Measurements from ENCODE around the gene MCF2L. TPM values are rescaled to one million over a fixed set of nuclear protein-coding genes. Genes with fewer than 3 reads are reported as not detected.

MCF2L gene
- polyA plus RNA-seq, 2 donors, result 10.9 to 19.4 TPM

- Histone ChIP-seq H3K36me3 (ENCODE audit: control insufficient read depth in 2 of 2, insufficient read depth in 2 of 2, low read length in 1 of 2) (no peaks in the 10 kb centered on the region), H3K27ac (ENCODE audit: low read depth in 2 of 2, low read length in 1 of 2) (no peak overlapping the region), H3K9me3 (ENCODE audit: control insufficient read depth in 2 of 2, insufficient read depth in 1 of 2, low read depth in 1 of 2, low read length in 1 of 2) (peaks cover 0 to 5% of the 10 kb centered on the region in 2 donors), H3K4me1 (ENCODE audit: control insufficient read depth in 2 of 2, insufficient read depth in 2 of 2, low read length in 1 of 2) (peaks cover 0 to 28% of the 10 kb centered on the region in 2 donors), H3K27me3 (ENCODE audit: control insufficient read depth in 1 of 2, insufficient read depth in 2 of 2, low read length in 2 of 2) (no peaks in the 10 kb centered on the region), H3K4me3 (ENCODE audit: low read depth in 1 of 2, low read length in 2 of 2) (no peak overlapping the region)
- WGBS, 2 donors, result 60 to 67% methylated on average over 46 of the region's 46 CpGs
Measured at GRCh38 chr13:112994084-112994780, 25.2 kb downstream of the MCF2L start.

GRCh38 chr13:112994781-112995355, 25.9 kb downstream of the MCF2L start:
- no peak overlapping the region for H3K27ac ChIP-seq (ENCODE audit: low read depth in 2 of 2, low read length in 1 of 2)
- no peaks in the 10 kb centered on the region for H3K36me3 ChIP-seq (ENCODE audit: control insufficient read depth in 2 of 2, insufficient read depth in 2 of 2, low read length in 1 of 2)
- no peaks in the 10 kb centered on the region for H3K27me3 ChIP-seq (ENCODE audit: control insufficient read depth in 1 of 2, insufficient read depth in 2 of 2, low read length in 2 of 2)
- no peak overlapping the region for H3K4me3 ChIP-seq (ENCODE audit: low read depth in 1 of 2, low read length in 2 of 2)
- H3K9me3 ChIP-seq (ENCODE audit: control insufficient read depth in 2 of 2, insufficient read depth in 1 of 2, low read depth in 1 of 2, low read length in 1 of 2), result peaks cover 0 to 2% of the 10 kb centered on the region in 2 donors
- H3K4me1 ChIP-seq (ENCODE audit: control insufficient read depth in 2 of 2, insufficient read depth in 2 of 2, low read length in 1 of 2), result peaks cover 0 to 28% of the 10 kb centered on the region in 2 donors
- WGBS, 2 donors, result 87 to 90% methylated on average over 34 of the region's 34 CpGs

GRCh38 chr13:112995395-112996191, 26.6 kb downstream of the MCF2L start:
- Histone ChIP-seq H3K9me3 (ENCODE audit: control insufficient read depth in 2 of 2, insufficient read depth in 1 of 2, low read depth in 1 of 2, low read length in 1 of 2) (no peaks in the 10 kb centered on the region), H3K36me3 (ENCODE audit: control insufficient read depth in 2 of 2, insufficient read depth in 2 of 2, low read length in 1 of 2) (no peaks in the 10 kb centered on the region), H3K27me3 (ENCODE audit: control insufficient read depth in 1 of 2, insufficient read depth in 2 of 2, low read length in 2 of 2) (no peaks in the 10 kb centered on the region), H3K27ac (ENCODE audit: low read depth in 2 of 2, low read length in 1 of 2) (no peak overlapping the region), H3K4me1 (ENCODE audit: control insufficient read depth in 2 of 2, insufficient read depth in 2 of 2, low read length in 1 of 2) (peaks cover 0 to 27% of the 10 kb centered on the region in 2 donors), H3K4me3 (ENCODE audit: low read depth in 1 of 2, low read length in 2 of 2) (no peak overlapping the region)
- 71 to 75% methylated on average over 25 to 27 of the region's 27 CpGs for WGBS, 2 donors

- no peak overlapping the region for H3K4me3 ChIP-seq (ENCODE audit: low read depth in 1 of 2, low read length in 2 of 2)
- no peaks in the 10 kb centered on the region for H3K36me3 ChIP-seq (ENCODE audit: control insufficient read depth in 2 of 2, insufficient read depth in 2 of 2, low read length in 1 of 2)
- peaks cover 0 to 28% of the 10 kb centered on the region in 2 donors for H3K4me1 ChIP-seq (ENCODE audit: control insufficient read depth in 2 of 2, insufficient read depth in 2 of 2, low read length in 1 of 2)
- no peaks in the 10 kb centered on the region for H3K9me3 ChIP-seq (ENCODE audit: control insufficient read depth in 2 of 2, insufficient read depth in 1 of 2, low read depth in 1 of 2, low read length in 1 of 2)
- H3K27me3 ChIP-seq (ENCODE audit: control insufficient read depth in 1 of 2, insufficient read depth in 2 of 2, low read length in 2 of 2), result no peaks in the 10 kb centered on the region
- no peak overlapping the region for H3K27ac ChIP-seq (ENCODE audit: low read depth in 2 of 2, low read length in 1 of 2)
- 56 to 62% methylated on average over 19 of the region's 19 CpGs for WGBS, 2 donors
Measured at GRCh38 chr13:112996671-112997091, 27.7 kb downstream of the MCF2L start.

- H3K27ac ChIP-seq (ENCODE audit: low read depth in 2 of 2, low read length in 1 of 2), result no peak overlapping the region
- 68 to 74% methylated on average over 30 of the region's 30 CpGs for WGBS, 2 donors
- no peaks in the 10 kb centered on the region for H3K36me3 ChIP-seq (ENCODE audit: control insufficient read depth in 2 of 2, insufficient read depth in 2 of 2, low read length in 1 of 2)
- no peaks in the 10 kb centered on the region for H3K9me3 ChIP-seq (ENCODE audit: control insufficient read depth in 2 of 2, insufficient read depth in 1 of 2, low read depth in 1 of 2, low read length in 1 of 2)
- H3K27me3 ChIP-seq (ENCODE audit: control insufficient read depth in 1 of 2, insufficient read depth in 2 of 2, low read length in 2 of 2), result no peaks in the 10 kb centered on the region
- no peak overlapping the region for H3K4me3 ChIP-seq (ENCODE audit: low read depth in 1 of 2, low read length in 2 of 2)
- peaks cover 2 to 35% of the 10 kb centered on the region in 2 donors for H3K4me1 ChIP-seq (ENCODE audit: control insufficient read depth in 2 of 2, insufficient read depth in 2 of 2, low read length in 1 of 2)
Measured at GRCh38 chr13:112997188-112998130, 28.4 kb downstream of the MCF2L start.

GRCh38 chr13:112998521-112999280, 29.7 kb downstream of the MCF2L start:
- WGBS, 2 donors, result 77 to 81% methylated on average over 23 of the region's 23 CpGs
- peaks cover 2 to 35% of the 10 kb centered on the region in 2 donors for H3K4me1 ChIP-seq (ENCODE audit: control insufficient read depth in 2 of 2, insufficient read depth in 2 of 2, low read length in 1 of 2)
- no peaks in the 10 kb centered on the region for H3K27me3 ChIP-seq (ENCODE audit: control insufficient read depth in 1 of 2, insufficient read depth in 2 of 2, low read length in 2 of 2)
- H3K36me3 ChIP-seq (ENCODE audit: control insufficient read depth in 2 of 2, insufficient read depth in 2 of 2, low read length in 1 of 2), result no peaks in the 10 kb centered on the region
- no peaks in the 10 kb centered on the region for H3K9me3 ChIP-seq (ENCODE audit: control insufficient read depth in 2 of 2, insufficient read depth in 1 of 2, low read depth in 1 of 2, low read length in 1 of 2)
- H3K27ac ChIP-seq (ENCODE audit: low read depth in 2 of 2, low read length in 1 of 2), result no peak overlapping the region
- no peak overlapping the region for H3K4me3 ChIP-seq (ENCODE audit: low read depth in 1 of 2, low read length in 2 of 2)

- WGBS, 2 donors, result 92 to 93% methylated on average over 32 of the region's 32 CpGs
- peaks cover 0 to under 1% of the 10 kb centered on the region in 2 donors for H3K36me3 ChIP-seq (ENCODE audit: control insufficient read depth in 2 of 2, insufficient read depth in 2 of 2, low read length in 1 of 2)
- H3K4me3 ChIP-seq (ENCODE audit: low read depth in 1 of 2, low read length in 2 of 2), result no peak overlapping the region
- H3K9me3 ChIP-seq (ENCODE audit: control insufficient read depth in 2 of 2, insufficient read depth in 1 of 2, low read depth in 1 of 2, low read length in 1 of 2), result no peaks in the 10 kb centered on the region
- no peak overlapping the region for H3K27ac ChIP-seq (ENCODE audit: low read depth in 2 of 2, low read length in 1 of 2)
- peaks cover 2 to 29% of the 10 kb centered on the region in 2 donors for H3K4me1 ChIP-seq (ENCODE audit: control insufficient read depth in 2 of 2, insufficient read depth in 2 of 2, low read length in 1 of 2)
- H3K27me3 ChIP-seq (ENCODE audit: control insufficient read depth in 1 of 2, insufficient read depth in 2 of 2, low read length in 2 of 2), result no peaks in the 10 kb centered on the region
Measured at GRCh38 chr13:112999414-113000177, 30.6 kb downstream of the MCF2L start.

GRCh38 chr13:113000575-113000974, 31.6 kb downstream of the MCF2L start:
- Histone ChIP-seq H3K4me1 (ENCODE audit: control insufficient read depth in 2 of 2, insufficient read depth in 2 of 2, low read length in 1 of 2) (peaks cover 2 to 23% of the 10 kb centered on the region in 2 donors), H3K36me3 (ENCODE audit: control insufficient read depth in 2 of 2, insufficient read depth in 2 of 2, low read length in 1 of 2) (peaks cover 0 to 2% of the 10 kb centered on the region in 2 donors), H3K27me3 (ENCODE audit: control insufficient read depth in 1 of 2, insufficient read depth in 2 of 2, low read length in 2 of 2) (no peaks in the 10 kb centered on the region), H3K4me3 (ENCODE audit: low read depth in 1 of 2, low read length in 2 of 2) (no peak overlapping the region), H3K9me3 (ENCODE audit: control insufficient read depth in 2 of 2, insufficient read depth in 1 of 2, low read depth in 1 of 2, low read length in 1 of 2) (no peaks in the 10 kb centered on the region), H3K27ac (ENCODE audit: low read depth in 2 of 2, low read length in 1 of 2) (no peak overlapping the region)
- WGBS, 2 donors, result 86 to 92% methylated on average over 14 of the region's 14 CpGs

Measured in esophagus (tissue), 2 donors.